Activated T-helper 1 cell treated with Interleukin-2 at 50 U/mL for 16 hours (primary cell): ENCODE results near the gene ABHD12.
"Not testable (repeated sequence)": the region's sequence is repeated elsewhere in the genome, so short reads cannot be mapped to it uniquely, and the experiment has no call there.

Experiments
- DNase-seq: peaks from one replicate; pipeline ENCODE4 v3.0.0-alpha.2; 2020; ENCODE audit warnings: low read depth

Gene ABHD12

GRCh38 chr20:25390538-25391528 is at the start of gene ABHD12:
TSS of gene ABHD12 (minus strand) at chr20:25390835. CDS start at chr20:25390703, 132 bp downstream.
- DNase-seq, result peak; percentile 92

GRCh38 chr20:25439328-25439727 is 48.7 kb upstream of the ABHD12 start:
- no peak for DNase-seq

- no peak for DNase-seq
Observed at GRCh38 chr20:25437153-25437581, 46.5 kb upstream of the ABHD12 start.

GRCh38 chr20:25424536-25424935 is 33.9 kb upstream of the ABHD12 start:
- no peak for DNase-seq

GRCh38 chr20:25422032-25422431 is 31.4 kb upstream of the ABHD12 start:
- DNase-seq, result no peak

GRCh38 chr20:25421102-25421501 is 30.5 kb upstream of the ABHD12 start:
- no peak for DNase-seq

GRCh38 chr20:25418776-25419175 is 28.1 kb upstream of the ABHD12 start:
- DNase-seq, result no peak

- no peak for DNase-seq
Observed at GRCh38 chr20:25408890-25409289, 18.3 kb upstream of the ABHD12 start.

- DNase-seq, result no peak
Observed at GRCh38 chr20:25408170-25408547, 17.5 kb upstream of the ABHD12 start.

- DNase-seq, result peak; percentile 53
Observed at GRCh38 chr20:25407311-25408169, 16.9 kb upstream of the ABHD12 start, which contains the start of gene GINS1. TSS of gene GINS1 (plus strand) at chr20:25407673. CDS start at chr20:25407821, 148 bp downstream.

- no peak for DNase-seq
Observed at GRCh38 chr20:25402583-25402982, 11.9 kb upstream of the ABHD12 start.

- not testable (repeated sequence) for DNase-seq
Observed at GRCh38 chr20:25400291-25400732, 9.7 kb upstream of the ABHD12 start.

- DNase-seq, result no peak
Observed at GRCh38 chr20:25399037-25399430, 8.4 kb upstream of the ABHD12 start.

- no peak for DNase-seq
Observed at GRCh38 chr20:25398376-25399036, 7.9 kb upstream of the ABHD12 start.

- no peak for DNase-seq
Observed at GRCh38 chr20:25397821-25398220, 7.2 kb upstream of the ABHD12 start.

GRCh38 chr20:25397096-25397495 is 6.5 kb upstream of the ABHD12 start:
- DNase-seq, result no peak

- DNase-seq, result no peak
Observed at GRCh38 chr20:25394996-25395395, 4.4 kb upstream of the ABHD12 start.

- no peak for DNase-seq
Observed at GRCh38 chr20:25394276-25394675, 3.6 kb upstream of the ABHD12 start.

- DNase-seq, result peak; percentile 5
Observed at GRCh38 chr20:25389858-25390537, 637 bp downstream of the ABHD12 start.

- no peak for DNase-seq
Observed at GRCh38 chr20:25389401-25389857, 1.2 kb downstream of the ABHD12 start.

GRCh38 chr20:25382704-25383370 is 7.8 kb downstream of the ABHD12 start:
- no peak for DNase-seq
